Small intestine (tissue), 7 donors: ENCODE results near the gene KCNK3. TPM values are rescaled to one million over a fixed set of nuclear protein-coding genes. Genes with fewer than 3 reads are reported as not detected.
"Not testable (repeated sequence)": the region's sequence is repeated elsewhere in the genome, so short reads cannot be mapped to it uniquely, and the experiment has no call there.

Experiments used
- DNase-seq, 2 donors: peaks; one replicate each; pipeline versions ENCODE4 v3.0.0 to v3.0.0-alpha.2; 2013
- FAIRE-seq: peaks from 2 replicates; lab custom pipeline; 2012; peaks lifted over from hg19 to GRCh38; lab: Jason Lieb, UNC
- H3K27ac ChIP-seq, 3 donors: one replicate each; pipeline ENCODE4 v1.5.1; 2013; ENCODE audit warnings: low read length in 2 of 3, mild to moderate bottlenecking in 2 of 3, control low read depth in 1 of 3, inconsistent platforms in 1 of 3, low read depth in 1 of 3, moderate library complexity in 1 of 3
- H3K27me3 ChIP-seq, 3 donors: one replicate each; pipeline ENCODE4 v1.6.1; 2013; ENCODE audit warnings: low read length in 3 of 3, inconsistent platforms in 1 of 3; ENCODE audit not compliant: control insufficient read depth in 3 of 3, insufficient read depth in 3 of 3
- H3K36me3 ChIP-seq, 3 donors: one replicate each; pipeline ENCODE4 v1.6.1; 2013; ENCODE audit warnings: low read length in 3 of 3, inconsistent platforms in 1 of 3, low read depth in 1 of 3, mild to moderate bottlenecking in 1 of 3, moderate library complexity in 1 of 3; ENCODE audit not compliant: control insufficient read depth in 3 of 3, insufficient read depth in 2 of 3
- H3K4me1 ChIP-seq, 3 donors: one replicate each; pipeline ENCODE4 v1.6.1; 2013; ENCODE audit warnings: low read length in 2 of 3, inconsistent platforms in 1 of 3, low read depth in 1 of 3, mild to moderate bottlenecking in 1 of 3, moderate library complexity in 1 of 3; ENCODE audit not compliant: control insufficient read depth in 3 of 3, insufficient read depth in 2 of 3
- H3K4me3 ChIP-seq, 3 donors: one replicate each; pipeline ENCODE4 v1.5.1; 2013; ENCODE audit warnings: low read length in 3 of 3, control low read depth in 1 of 3, inconsistent platforms in 1 of 3, low read depth in 1 of 3, mild to moderate bottlenecking in 1 of 3, moderate library complexity in 1 of 3
- H3K9me3 ChIP-seq, 2 donors: one replicate each; pipeline ENCODE4 v1.6.1; 2013; ENCODE audit warnings: low read depth in 1 of 2, low read length in 1 of 2; ENCODE audit not compliant: control insufficient read depth in 2 of 2, insufficient read depth in 1 of 2
- WGBS, 3 donors: extraction: QIAGEN DNeasy Blood & Tissue Kit; methylation state at CpG; one replicate each; pipeline ENCODE4 v1.1.7; 2013; 5-methylcytosine and 5-hydroxymethylcytosine counted together
- polyA plus RNA-seq, 4 donors: library from polyadenylated mRNA; stranded (reverse) in 3 of 4; unstranded in 1 of 4; fragments of 200-250 nt in 3 of 4; fragments of 120-200 nt in 1 of 4; gene quantifications; one replicate each; pipeline versions ENCODE4 v1.2.1 to v1.2.3, GENCODE V29; 2013
- donor health status: healthy with polysubstance abuse.
- donor health status: control.
- donor health status: control.
- donor health status: Bipolar disorder and iron deficiency.
- donor health status: healthy.

Gene KCNK3
- polyA plus RNA-seq, 4 donors: 0.22 to 3.3 (median 0.28) TPM

DNA sequence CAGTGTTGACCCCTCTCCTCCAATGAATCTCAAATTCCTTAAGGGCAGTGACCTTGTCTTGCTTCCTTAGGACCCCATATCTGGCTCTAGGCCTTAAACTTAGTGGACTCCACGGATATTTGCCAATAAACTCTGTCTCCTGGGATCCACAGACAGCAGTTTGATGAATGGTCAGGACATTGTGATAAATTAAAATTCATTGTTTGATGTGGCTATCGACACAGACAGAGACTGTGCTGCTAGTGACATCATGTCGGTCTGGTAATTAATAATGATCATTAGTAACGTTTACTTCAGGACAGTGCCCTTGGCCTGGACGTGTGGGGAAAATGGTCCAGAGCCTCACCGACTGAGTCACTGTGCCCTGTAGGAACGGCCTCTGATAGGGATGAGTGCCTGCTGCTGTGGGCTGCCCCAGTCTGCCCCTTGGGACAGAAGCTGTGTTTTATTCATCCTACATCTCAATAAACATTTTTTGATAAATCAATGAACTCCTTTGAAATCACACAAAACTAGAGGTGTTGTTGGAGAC, 66.3 kb downstream of the KCNK3 start:
- Histone ChIP-seq H3K4me1 (peaks cover 0 to 5% (median 0%) of the 10 kb centered on the region in 3 donors), H3K4me3 (no peak overlapping the region), H3K36me3 (no peaks in the 10 kb centered on the region), H3K27ac (no peak overlapping the region), H3K27me3 (peaks cover 0 to 7% (median 0%) of the 10 kb centered on the region in 3 donors), H3K9me3 (no peaks in the 10 kb centered on the region)
- DNase-seq (no peak), FAIRE-seq (no peak)
- 85 to 88% (median 87%) methylated on average over 7 of the region's 7 CpGs for WGBS, 3 donors

DNA sequence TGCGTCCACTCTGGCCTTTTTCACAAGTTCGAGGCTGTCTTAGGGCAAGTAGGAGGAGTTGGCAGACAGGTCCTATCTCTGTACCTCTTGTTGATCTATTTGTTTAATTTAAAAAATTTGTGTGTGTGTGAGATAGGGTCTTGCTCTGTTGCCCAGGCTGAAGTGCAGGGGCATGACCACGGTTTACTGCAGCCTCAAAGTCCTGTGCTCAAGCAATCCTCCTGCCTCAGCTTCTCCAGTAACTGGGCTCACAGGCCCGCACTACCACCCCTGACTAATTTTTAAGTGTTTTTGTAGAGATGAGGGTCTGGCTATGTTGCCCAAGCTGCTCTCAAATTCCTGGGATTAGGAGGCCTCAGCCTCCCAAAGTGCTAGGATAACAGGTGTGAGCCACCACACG, 67.3 kb downstream of the KCNK3 start:
- H3K27me3 ChIP-seq: peaks cover 0 to 7% (median 0%) of the 10 kb centered on the region in 3 donors
- FAIRE-seq: no peak
- no peak overlapping the region for H3K4me3 ChIP-seq
- no peaks in the 10 kb centered on the region for H3K9me3 ChIP-seq
- WGBS, 3 donors: 91 to 93% (median 92%) methylated on average over 5 of the region's 5 CpGs
- no peak overlapping the region for H3K27ac ChIP-seq
- peaks cover 0 to 5% (median 3%) of the 10 kb centered on the region in 3 donors for H3K4me1 ChIP-seq
- no peak for DNase-seq
- H3K36me3 ChIP-seq: no peaks in the 10 kb centered on the region

DNA sequence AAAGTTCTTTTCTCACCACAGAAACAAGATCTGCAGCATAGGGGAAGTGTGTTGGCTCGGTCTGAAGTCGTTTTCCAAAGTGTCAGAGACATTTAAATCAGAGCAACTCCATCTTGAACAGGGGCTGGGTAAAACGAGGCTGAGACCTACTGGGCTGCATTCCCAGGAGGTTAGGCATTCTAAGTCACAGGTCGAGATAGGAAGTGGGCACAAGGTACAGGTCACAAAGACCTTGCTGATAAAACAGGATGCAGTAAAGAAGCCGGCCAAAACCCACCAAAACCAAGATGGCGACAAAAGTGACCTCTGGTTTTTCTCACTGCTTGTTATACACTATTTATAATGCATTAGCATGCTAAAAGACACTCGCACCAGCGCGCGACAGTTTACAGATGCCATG, 68.5 kb downstream of the KCNK3 start:
- not testable (repeated sequence) for H3K4me3 ChIP-seq, H3K36me3 ChIP-seq, H3K27ac ChIP-seq, H3K4me1 ChIP-seq, H3K27me3 ChIP-seq, DNase-seq, FAIRE-seq, H3K9me3 ChIP-seq
- WGBS, 3 donors: 75 to 79% (median 78%) methylated on average over 10 of the region's 10 CpGs

DNA sequence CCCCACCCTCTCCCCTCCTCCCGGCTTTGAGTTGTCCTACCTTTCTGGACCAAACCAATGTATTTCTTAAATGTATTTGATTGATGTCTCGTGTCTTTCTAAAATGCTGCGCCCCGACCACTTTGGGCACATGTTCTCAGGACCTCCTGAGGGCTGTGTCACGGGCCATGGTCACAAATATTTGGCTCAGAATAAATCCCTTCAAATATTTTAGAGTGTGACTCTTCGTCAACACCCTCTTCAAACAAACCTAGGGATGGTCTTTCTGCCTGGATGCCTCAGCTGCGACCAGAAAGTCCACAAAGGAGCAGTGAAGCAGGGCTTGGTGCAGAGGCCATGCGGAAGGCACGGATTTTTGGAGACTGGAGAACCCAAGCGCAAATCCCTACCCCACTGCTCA, 70.5 kb downstream of the KCNK3 start:
- peaks cover 0 to 7% (median 0%) of the 10 kb centered on the region in 3 donors for H3K36me3 ChIP-seq
- H3K27ac ChIP-seq: no peak overlapping the region
- H3K27me3 ChIP-seq: peaks cover 0 to 5% (median 0%) of the 10 kb centered on the region in 3 donors
- FAIRE-seq (no peak), DNase-seq (no peak)
- H3K4me3 ChIP-seq: no peak overlapping the region
- H3K9me3 ChIP-seq: no peaks in the 10 kb centered on the region
- H3K4me1 ChIP-seq: peaks cover 0 to 8% (median 5%) of the 10 kb centered on the region in 3 donors
- WGBS, 3 donors: 88 to 95% (median 94%) methylated on average over 10 of the region's 10 CpGs

DNA sequence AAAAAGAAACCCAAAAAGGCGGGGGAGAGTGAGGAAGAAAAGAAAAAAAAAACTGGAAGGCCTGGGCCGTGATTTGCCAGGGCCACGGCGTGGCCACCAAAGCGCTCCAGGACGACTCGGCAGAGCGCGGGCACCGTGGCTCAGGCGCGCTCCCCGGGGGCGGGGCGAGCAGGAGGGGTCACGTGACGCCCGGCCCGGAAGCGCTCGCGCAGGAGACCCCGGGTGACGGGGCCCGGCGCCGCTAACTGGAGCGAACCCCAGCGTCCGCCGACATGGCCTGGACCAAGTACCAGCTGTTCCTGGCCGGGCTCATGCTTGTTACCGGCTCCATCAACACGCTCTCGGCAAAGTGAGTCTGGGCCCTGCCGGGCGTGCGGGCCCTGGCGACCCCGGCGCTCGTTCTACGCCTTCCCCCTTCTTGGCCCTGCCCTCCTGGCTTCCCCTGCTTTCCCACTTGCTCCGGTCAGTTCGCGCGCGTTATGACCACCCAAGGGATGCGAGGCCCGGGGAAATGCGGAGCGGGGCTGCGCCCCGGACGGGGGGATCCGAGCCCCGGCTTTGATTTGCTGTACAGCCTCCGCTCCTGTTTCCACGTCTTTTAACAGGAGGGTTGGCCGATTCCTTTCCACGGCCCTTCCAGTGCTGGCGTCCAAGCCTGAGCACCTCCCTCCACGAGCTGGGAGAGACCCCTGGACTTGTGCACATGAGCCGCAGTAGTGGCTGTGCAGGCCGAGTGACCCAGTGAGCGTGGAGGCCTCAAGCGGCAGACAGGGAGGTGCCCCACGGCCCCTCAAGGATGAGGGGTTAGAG, 71.8 kb downstream of the KCNK3 start, which contains the start of gene SLC35F6:
Gene SLC35F6 (plus strand): TSS at position 207 of the 810 bp plus-strand sequence. CDS start 66 bp downstream, at position 273.
- Histone ChIP-seq H3K4me3 (peak within 1 kb of the TSS; percentile 68 to 96 (median 70)), H3K36me3 (peaks cover 0 to 14% (median 0%) of the 10 kb centered on the region in 3 donors), H3K4me1 (peaks cover 0 to 8% (median 3%) of the 10 kb centered on the region in 3 donors), H3K27me3 (peaks cover 0 to 5% (median 0%) of the 10 kb centered on the region in 3 donors), H3K27ac (peak within 1 kb of the TSS; percentile 62 to 86 (median 71)), H3K9me3 (no peaks in the 10 kb centered on the region)
- FAIRE-seq (no peak), DNase-seq (peak; percentile 83 to 92)
- 0 to 1% (median 1%) methylated on average over 52 to 68 of the region's 68 CpGs for WGBS, 3 donors

DNA sequence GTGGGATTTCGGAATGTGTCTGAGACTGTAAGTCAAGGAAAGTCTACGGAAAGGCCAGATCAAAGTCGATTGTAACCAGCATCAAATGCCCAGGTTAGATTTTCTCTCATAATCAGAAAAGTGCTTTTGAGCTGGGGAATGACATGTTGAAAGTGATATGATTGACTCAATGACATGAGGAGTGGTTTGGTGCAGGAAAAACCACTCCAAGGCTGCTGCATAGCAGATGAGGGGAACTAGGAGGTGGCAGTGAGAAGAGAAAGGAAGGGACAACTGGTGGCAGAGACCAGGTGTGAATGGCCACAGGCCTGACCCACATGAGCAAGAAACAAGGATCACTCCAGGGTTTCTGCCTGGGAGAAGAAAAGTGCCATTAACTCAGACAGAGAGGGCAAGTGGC, 72.4 kb downstream of the KCNK3 start:
- Histone ChIP-seq H3K36me3 (peaks cover 0 to 17% (median 0%) of the 10 kb centered on the region in 3 donors), H3K9me3 (no peaks in the 10 kb centered on the region), H3K27me3 (peaks cover 0 to 5% (median 0%) of the 10 kb centered on the region in 3 donors), H3K4me1 (peaks cover 0 to 8% (median 3%) of the 10 kb centered on the region in 3 donors), H3K27ac (peak overlapping the region in 1 of 3 donors; percentile 86), H3K4me3 (peak overlapping the region; percentile 68 to 96 (median 70))
- DNase-seq: no peak
- 9 to 36% (median 15%) methylated on average over 3 of the region's 3 CpGs for WGBS, 3 donors
- no peak for FAIRE-seq

DNA sequence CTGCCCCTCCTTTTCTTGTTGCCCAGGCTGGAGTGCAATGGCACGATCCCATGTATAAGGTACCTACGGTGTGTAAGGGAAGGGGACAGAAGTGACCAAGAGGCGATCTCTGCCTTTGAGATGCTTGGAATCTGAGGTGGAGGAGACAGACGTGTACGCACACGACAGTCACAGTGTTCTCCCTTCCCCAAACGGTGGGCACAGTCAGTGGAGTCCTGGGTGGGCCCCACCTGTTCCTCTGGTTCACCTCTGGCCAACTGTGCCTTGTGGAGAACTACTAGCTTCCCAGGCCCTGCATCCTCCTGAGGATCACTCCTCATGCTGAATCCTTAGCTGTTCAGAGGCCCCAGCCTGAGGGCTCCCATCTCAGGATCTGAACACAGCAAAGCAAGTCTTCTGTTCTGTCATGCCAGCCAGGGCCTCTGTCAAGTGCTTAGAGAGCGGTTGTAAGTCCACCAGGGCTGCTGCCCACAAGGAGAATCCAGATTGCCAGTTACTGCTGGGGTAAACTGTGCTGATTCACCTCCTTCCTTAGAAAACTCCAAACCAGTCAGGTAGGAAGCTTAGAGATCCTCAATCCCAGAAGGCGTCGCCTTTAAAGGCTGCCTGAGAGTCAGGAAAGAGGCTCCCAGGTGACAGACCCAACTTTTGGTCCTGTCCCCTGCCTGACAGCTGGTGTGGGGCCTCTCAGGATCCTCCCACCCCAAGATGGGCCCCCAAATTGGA, 73.1 kb downstream of the KCNK3 start:
- Histone ChIP-seq H3K4me3 (peak overlapping the region in 2 of 3 donors; percentile 70 to 96), H3K27ac (peak overlapping the region in 1 of 3 donors; percentile 86), H3K9me3 (no peaks in the 10 kb centered on the region), H3K36me3 (peaks cover 0 to 18% (median 0%) of the 10 kb centered on the region in 3 donors), H3K27me3 (peaks cover 0 to 5% (median 0%) of the 10 kb centered on the region in 3 donors), H3K4me1 (peaks cover under 1 to 8% (median 3%) of the 10 kb centered on the region in 3 donors)
- DNase-seq (no peak), FAIRE-seq (no peak)
- 88 to 91% (median 90%) methylated on average over 10 of the region's 10 CpGs for WGBS, 3 donors

DNA sequence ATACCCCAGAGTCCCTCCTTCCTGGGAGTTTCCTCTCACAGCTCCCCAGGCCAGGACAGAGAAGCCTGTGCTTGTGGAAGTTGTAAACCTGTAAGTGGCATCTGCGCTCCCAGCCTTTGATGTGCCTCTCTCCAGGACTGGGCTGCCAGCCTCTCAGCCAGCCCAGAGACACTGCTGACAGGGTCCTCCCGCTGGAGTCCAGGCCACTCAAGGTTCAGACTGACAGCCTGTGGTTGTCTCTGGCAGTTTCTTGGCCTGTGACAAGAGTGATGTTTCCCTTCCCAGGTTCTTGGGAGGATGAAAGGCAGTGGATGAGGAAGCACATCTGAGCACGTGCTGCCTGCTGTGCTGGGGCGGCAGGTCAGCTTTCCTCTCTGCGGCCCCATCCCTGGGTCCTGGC, 74.6 kb downstream of the KCNK3 start:
- DNase-seq: no peak
- Histone ChIP-seq H3K27me3 (peaks cover 0 to 5% (median 0%) of the 10 kb centered on the region in 3 donors), H3K36me3 (peaks cover 0 to 28% (median 0%) of the 10 kb centered on the region in 3 donors), H3K4me3 (no peak overlapping the region), H3K4me1 (peaks cover 8 to 14% (median 14%) of the 10 kb centered on the region in 3 donors), H3K9me3 (no peaks in the 10 kb centered on the region), H3K27ac (no peak overlapping the region)
- WGBS, 3 donors: 55 to 86% (median 71%) methylated on average over 5 of the region's 5 CpGs
- no peak for FAIRE-seq
